ENCODE data around the gene TPCN1. TPM values are rescaled to one million over a fixed set of nuclear protein-coding genes. Genes with fewer than 3 reads are reported as not detected.

Gene TPCN1
- total and polyA plus RNA-seq, 10 donors, result 15.5 to 90.1 (median 46.7) TPM

DNA sequence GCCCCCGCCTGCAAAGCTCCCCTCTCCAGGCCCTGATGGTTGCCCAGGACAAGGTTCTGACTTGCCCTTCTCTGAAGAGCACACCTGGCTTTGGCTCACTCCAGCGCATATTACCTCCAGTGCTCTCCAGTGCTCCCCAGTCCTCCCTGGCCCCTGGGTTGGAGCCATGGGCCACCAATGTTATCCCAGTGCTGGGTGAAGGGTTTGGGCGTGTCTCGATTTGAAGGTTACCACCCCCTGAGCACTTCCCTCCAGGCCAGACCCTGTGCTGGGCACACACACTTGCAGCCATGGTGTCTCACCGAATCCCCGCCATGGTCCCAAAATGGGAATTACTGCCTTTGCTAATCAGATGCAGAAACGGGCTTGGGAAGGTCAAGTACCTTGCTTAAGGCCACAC is 24.7 kb upstream of the TPCN1 start:
- H3K27ac ChIP-seq, result no peak overlapping the region
- H3K9me3 ChIP-seq, result no peaks in the 10 kb centered on the region
- H3K4me3 ChIP-seq, result no peak overlapping the region
- peaks cover 0 to 16% (median 8%) of the 10 kb centered on the region in 6 donors for H3K36me3 ChIP-seq
- DNase-seq, result no peak
- TF ChIP-seq, protein P1, sequence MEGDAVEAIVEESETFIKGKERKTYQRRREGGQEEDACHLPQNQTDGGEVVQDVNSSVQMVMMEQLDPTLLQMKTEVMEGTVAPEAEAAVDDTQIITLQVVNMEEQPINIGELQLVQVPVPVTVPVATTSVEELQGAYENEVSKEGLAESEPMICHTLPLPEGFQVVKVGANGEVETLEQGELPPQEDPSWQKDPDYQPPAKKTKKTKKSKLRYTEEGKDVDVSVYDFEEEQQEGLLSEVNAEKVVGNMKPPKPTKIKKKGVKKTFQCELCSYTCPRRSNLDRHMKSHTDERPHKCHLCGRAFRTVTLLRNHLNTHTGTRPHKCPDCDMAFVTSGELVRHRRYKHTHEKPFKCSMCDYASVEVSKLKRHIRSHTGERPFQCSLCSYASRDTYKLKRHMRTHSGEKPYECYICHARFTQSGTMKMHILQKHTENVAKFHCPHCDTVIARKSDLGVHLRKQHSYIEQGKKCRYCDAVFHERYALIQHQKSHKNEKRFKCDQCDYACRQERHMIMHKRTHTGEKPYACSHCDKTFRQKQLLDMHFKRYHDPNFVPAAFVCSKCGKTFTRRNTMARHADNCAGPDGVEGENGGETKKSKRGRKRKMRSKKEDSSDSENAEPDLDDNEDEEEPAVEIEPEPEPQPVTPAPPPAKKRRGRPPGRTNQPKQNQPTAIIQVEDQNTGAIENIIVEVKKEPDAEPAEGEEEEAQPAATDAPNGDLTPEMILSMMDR (IDR thresholded peaks at IDR 0.05 in 8 of 11, conservative IDR thresholded peaks at IDR 0.05 in 3 of 11), result no peak
- no peak for TF ChIP-seq POLR2AphosphoS5 (IDR thresholded peaks at IDR 0.05)
- TF ChIP-seq POLR2A (IDR thresholded peaks at IDR 0.05), result no peak
- intact Hi-C loops (cut with DNase I; ENCODE audit: low total_unique reads), result no loop called here
- H3K27me3 ChIP-seq (replicated peaks in 1 of 7), result no peaks in the 10 kb centered on the region
- WGBS, 5 donors, result 76 to 87% (median 85%) methylated on average over 6 to 7 of the region's 7 CpGs
- peaks cover 5 to 52% (median 14%) of the 10 kb centered on the region in 6 donors for H3K4me1 ChIP-seq

DNA sequence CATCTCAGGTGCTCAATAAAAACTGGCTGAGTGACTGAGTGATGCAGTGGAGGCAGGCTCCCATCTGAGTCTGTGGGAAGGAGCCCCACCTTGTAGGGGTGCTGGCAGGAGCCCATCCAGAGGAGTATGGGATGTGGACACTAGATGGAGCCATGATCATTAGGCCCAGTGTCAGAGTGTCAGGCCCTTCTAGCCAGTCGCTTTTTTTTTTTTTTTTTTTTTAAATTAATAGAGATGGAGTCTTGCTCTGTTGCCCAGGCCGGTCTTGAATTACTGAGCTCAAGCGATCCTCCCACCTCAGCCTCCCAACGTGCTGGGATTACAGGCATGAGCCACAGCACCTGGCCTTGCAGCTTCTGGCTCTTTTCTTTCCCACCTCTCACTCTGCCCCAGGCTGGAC is 24.3 kb upstream of the TPCN1 start:
- intact Hi-C loops (cut with DNase I; ENCODE audit: low total_unique reads), result no loop called here

DNA sequence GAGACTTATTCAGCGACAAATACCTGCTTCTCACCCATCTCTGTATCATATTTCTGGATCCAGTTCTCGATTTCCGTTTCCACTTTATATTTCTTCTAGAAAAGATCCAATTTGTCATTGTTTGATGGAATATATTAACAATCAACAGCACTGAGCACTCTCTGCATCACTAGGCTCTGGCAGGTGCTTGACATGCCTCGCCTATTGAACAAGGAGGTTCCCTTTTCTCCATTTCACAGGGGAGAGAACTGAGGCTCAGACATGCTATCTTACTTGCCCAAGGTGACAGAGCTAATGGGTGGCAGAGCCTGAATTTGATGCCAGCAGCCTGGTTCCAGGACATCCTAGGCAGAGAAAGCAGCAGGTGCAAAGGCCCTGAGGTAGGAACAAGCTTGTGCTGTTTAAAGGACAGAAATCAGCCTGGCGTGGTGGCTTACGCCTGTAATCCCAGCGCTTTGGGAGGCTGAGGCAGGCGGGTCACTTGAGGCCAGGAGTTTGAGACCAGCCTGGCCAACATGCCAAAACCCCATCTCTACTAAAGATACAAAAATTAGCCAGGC is 23.7 kb upstream of the TPCN1 start:
- Histone ChIP-seq H3K9me3 (no peaks in the 10 kb centered on the region), H3K4me3 (no peak overlapping the region), H3K36me3 (peaks cover 0 to 6% (median 0%) of the 10 kb centered on the region in 6 donors), H3K27ac (no peak overlapping the region), H3K4me1 (peaks cover 5 to 57% (median 14%) of the 10 kb centered on the region in 6 donors), H3K27me3 (replicated peaks in 1 of 7) (no peaks in the 10 kb centered on the region)
- no peak for DNase-seq
- no peak for TF ChIP-seq POLR2A (IDR thresholded peaks at IDR 0.05)
- TF ChIP-seq POLR2AphosphoS5 (IDR thresholded peaks at IDR 0.05), result no peak
- TF ChIP-seq, protein P1 (IDR thresholded peaks at IDR 0.05 in 8 of 11, conservative IDR thresholded peaks at IDR 0.05 in 3 of 11), result no peak
- intact Hi-C loops (cut with DNase I; ENCODE audit: low total_unique reads), result no loop called here
- 90 to 95% (median 94%) methylated on average over 6 to 8 of the region's 8 CpGs for WGBS, 5 donors

More for the DNA sequence above, 24.3 kb upstream of the TPCN1 start:
- no peak for DNase-seq
- Histone ChIP-seq H3K36me3 (peaks cover 0 to 12% (median 4%) of the 10 kb centered on the region in 6 donors), H3K27me3 (replicated peaks in 1 of 7) (no peaks in the 10 kb centered on the region), H3K27ac (no peak overlapping the region), H3K9me3 (no peaks in the 10 kb centered on the region), H3K4me3 (no peak overlapping the region), H3K4me1 (peaks cover 5 to 57% (median 14%) of the 10 kb centered on the region in 6 donors)
- TF ChIP-seq POLR2AphosphoS5 (IDR thresholded peaks at IDR 0.05), result peak in 1 of 3 donors; percentile 67
- no peak for TF ChIP-seq POLR2A (IDR thresholded peaks at IDR 0.05)
- TF ChIP-seq, protein P1 (IDR thresholded peaks at IDR 0.05 in 8 of 11, conservative IDR thresholded peaks at IDR 0.05 in 3 of 11), result peak; percentile 54 to 87 (median 75)
- WGBS, 5 donors, result 8 to 17% (median 10%) methylated on average over 4 of the region's 4 CpGs

DNA sequence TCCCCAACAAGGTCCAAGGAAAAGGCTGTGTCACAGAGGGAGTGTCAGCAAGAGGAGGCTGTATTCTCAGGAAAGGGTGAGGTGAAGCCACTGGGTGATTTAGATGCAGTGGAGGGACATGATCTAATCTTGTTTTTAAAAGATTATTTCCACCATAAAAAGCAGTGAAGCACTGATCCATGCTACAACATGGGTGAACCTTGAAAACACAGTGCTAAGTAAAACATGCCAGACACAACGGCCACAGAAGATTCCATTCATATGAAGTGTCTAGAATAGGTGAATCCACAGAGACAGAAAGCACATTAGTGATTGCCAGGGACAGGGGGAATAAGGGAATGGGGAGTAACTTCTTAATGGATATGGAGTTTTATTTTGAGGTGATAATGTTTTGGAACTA is 23.0 kb upstream of the TPCN1 start:
- intact Hi-C loops (cut with DNase I; ENCODE audit: low total_unique reads), result no loop called here

More for the DNA sequence above, 23.0 kb upstream of the TPCN1 start:
- Histone ChIP-seq H3K4me3 (no peak overlapping the region), H3K36me3 (no peaks in the 10 kb centered on the region), H3K27me3 (replicated peaks in 1 of 7) (no peaks in the 10 kb centered on the region), H3K9me3 (no peaks in the 10 kb centered on the region), H3K4me1 (peaks cover 5 to 64% (median 14%) of the 10 kb centered on the region in 6 donors), H3K27ac (no peak overlapping the region)
- TF ChIP-seq POLR2AphosphoS5 (IDR thresholded peaks at IDR 0.05) (no peak), POLR2A (IDR thresholded peaks at IDR 0.05) (no peak)
- WGBS, 5 donors, result 65 to 91% (median 84%) methylated on average over 1 of the region's 1 CpG
- no peak for DNase-seq

All from spleen (tissue), 11 donors.